22Rv1 (cell line): ENCODE data around the gene BTBD9.

Experiments used
- ZFX ChIP-seq: fragments of 450-650 bp; IDR thresholded peaks from 2 replicates; pipeline ENCODE4 v1.6.1; 2017; ENCODE audit warnings: antibody characterized with exemption, borderline replicate concordance
- TF ChIP-seq, protein P1 (sequence below): fragments of 450-650 bp; IDR thresholded peaks from 2 replicates; pipeline ENCODE4 v1.5.1; 2017; ENCODE audit warnings: mild to moderate bottlenecking

DNA sequence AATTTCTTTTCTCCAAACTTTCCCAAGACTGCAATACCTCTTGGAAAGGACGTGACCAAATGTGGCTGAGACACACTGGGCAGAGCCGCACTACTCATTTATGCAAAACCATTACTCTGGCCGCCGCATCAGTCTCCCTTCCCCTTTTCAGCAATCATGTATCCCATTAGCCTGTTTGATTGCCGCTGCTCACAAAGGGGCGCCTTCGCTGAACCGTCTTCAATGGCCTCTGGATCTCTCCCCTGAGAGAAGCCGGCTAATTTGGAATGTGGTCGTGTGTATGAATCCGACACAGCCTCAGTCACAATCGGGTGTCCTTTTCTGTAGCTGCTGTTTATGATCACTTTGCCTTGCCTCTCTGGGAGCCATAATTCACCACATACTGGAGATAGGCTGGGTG lies 459.1 kb downstream of the BTBD9 start:
- TF ChIP-seq, protein P1, sequence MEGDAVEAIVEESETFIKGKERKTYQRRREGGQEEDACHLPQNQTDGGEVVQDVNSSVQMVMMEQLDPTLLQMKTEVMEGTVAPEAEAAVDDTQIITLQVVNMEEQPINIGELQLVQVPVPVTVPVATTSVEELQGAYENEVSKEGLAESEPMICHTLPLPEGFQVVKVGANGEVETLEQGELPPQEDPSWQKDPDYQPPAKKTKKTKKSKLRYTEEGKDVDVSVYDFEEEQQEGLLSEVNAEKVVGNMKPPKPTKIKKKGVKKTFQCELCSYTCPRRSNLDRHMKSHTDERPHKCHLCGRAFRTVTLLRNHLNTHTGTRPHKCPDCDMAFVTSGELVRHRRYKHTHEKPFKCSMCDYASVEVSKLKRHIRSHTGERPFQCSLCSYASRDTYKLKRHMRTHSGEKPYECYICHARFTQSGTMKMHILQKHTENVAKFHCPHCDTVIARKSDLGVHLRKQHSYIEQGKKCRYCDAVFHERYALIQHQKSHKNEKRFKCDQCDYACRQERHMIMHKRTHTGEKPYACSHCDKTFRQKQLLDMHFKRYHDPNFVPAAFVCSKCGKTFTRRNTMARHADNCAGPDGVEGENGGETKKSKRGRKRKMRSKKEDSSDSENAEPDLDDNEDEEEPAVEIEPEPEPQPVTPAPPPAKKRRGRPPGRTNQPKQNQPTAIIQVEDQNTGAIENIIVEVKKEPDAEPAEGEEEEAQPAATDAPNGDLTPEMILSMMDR: no peak
- no peak for TF ChIP-seq ZFX
